MCF 10A (cell line): ENCODE measurements around the gene NFIA. TPM values are rescaled to one million over a fixed set of nuclear protein-coding genes. Genes with fewer than 3 reads are reported as not detected.

Source experiments
- BruUV-seq: library from RNA; stranded (reverse); fragments of 400-500 nt; replicated peaks from 2 replicates; lab custom pipeline; 2021; lab: Mats Ljungman, UMichigan
- CTCF ChIA-PET: fragments of 300-600 bp; sonication (Branson Sonifier 250); formaldehyde crosslinking; extraction: SDS; loops from one replicate; lab custom pipeline; 2021; ENCODE audit warnings: antibody characterized with exemption, inconsistent platforms; lab: Yijun Ruan, JAX
- POLR2A ChIA-PET: fragments of 300-600, 350-650 bp; sonication (Branson Sonifier 250); formaldehyde crosslinking; extraction: SDS; loops from one replicate; lab custom pipeline; 2020; ENCODE audit warnings: antibody characterized with exemption, inconsistent platforms; lab: Yijun Ruan, JAX
- DNase-seq: peaks from one replicate; pipeline ENCODE4 v3.0.0-alpha.2; 2018; ENCODE audit not compliant: unreplicated experiment
- H3K27ac Mint-ChIP-seq: one replicate; pipeline ENCODE4 v1.8.0; 2022; ENCODE audit warnings: mild to moderate bottlenecking, low read depth, mixed read lengths; ENCODE audit not compliant: unreplicated experiment
- H3K27me3 Mint-ChIP-seq: one replicate; pipeline ENCODE4 v1.8.0; 2022; ENCODE audit warnings: mixed read lengths; ENCODE audit not compliant: insufficient read depth, unreplicated experiment
- H3K36me3 Mint-ChIP-seq: one replicate; pipeline ENCODE4 v1.8.0; 2022; ENCODE audit warnings: mild to moderate bottlenecking, moderate library complexity, mixed read lengths; ENCODE audit not compliant: insufficient read depth, unreplicated experiment
- H3K4me1 Mint-ChIP-seq: one replicate; pipeline ENCODE4 v1.8.0; 2022; ENCODE audit warnings: mixed read lengths; ENCODE audit not compliant: insufficient read depth, unreplicated experiment
- H3K4me3 Mint-ChIP-seq: one replicate; pipeline ENCODE4 v1.8.0; 2022; ENCODE audit warnings: mild to moderate bottlenecking, moderate library complexity, mixed read lengths; ENCODE audit not compliant: unreplicated experiment
- H3K9me3 Mint-ChIP-seq: one replicate; pipeline ENCODE4 v1.8.0; 2022; ENCODE audit warnings: mixed read lengths; ENCODE audit not compliant: unreplicated experiment
- intact Hi-C: fragments of 100-400 bp; cut with micrococcal nuclease; formaldehyde crosslinking; loops from 2 replicates; pipeline ENCODE4 v1.14.1; 2022
- total RNA-seq: library from RNA; stranded (reverse); gene quantifications from 2 replicates; pipeline ENCODE4 v1.2.3, GENCODE V29; 2022
- TF ChIP-seq, protein P1 (sequence below): fragments of 200-600 bp; IDR thresholded peaks from one replicate; pipeline ENCODE4 v1.8.0; 2022; ENCODE audit warnings: antibody characterized with exemption, mild to moderate bottlenecking; ENCODE audit not compliant: unreplicated experiment

The NFIA gene
- total RNA-seq, 1 experiment from 2014 or later = 54.8 TPM

- Mint-ChIP-seq H3K4me3 (no peak overlapping the region), H3K4me1 (peaks cover 40% of the 10 kb centered on the region), H3K9me3 (no peaks in the 10 kb centered on the region), H3K27me3 (no peaks in the 10 kb centered on the region), H3K36me3 (peaks cover 21% of the 10 kb centered on the region), H3K27ac (peak overlapping the region; percentile 77)
- no peak for DNase-seq
- CTCF ChIA-PET = interaction anchor here (0.6 to 1.8 kb wide), 7 partner anchors 13 to 195 kb away, joined by 3 to 5 read pairs (median 3); no protein-coding TSS in a partner anchor
- intact Hi-C loops = loop anchor here (5.0 kb wide), 2 partner anchors 87 to 173 kb away; no protein-coding TSS in a partner anchor
- BruUV-seq = no TSS peak
- TF ChIP-seq, protein P1, sequence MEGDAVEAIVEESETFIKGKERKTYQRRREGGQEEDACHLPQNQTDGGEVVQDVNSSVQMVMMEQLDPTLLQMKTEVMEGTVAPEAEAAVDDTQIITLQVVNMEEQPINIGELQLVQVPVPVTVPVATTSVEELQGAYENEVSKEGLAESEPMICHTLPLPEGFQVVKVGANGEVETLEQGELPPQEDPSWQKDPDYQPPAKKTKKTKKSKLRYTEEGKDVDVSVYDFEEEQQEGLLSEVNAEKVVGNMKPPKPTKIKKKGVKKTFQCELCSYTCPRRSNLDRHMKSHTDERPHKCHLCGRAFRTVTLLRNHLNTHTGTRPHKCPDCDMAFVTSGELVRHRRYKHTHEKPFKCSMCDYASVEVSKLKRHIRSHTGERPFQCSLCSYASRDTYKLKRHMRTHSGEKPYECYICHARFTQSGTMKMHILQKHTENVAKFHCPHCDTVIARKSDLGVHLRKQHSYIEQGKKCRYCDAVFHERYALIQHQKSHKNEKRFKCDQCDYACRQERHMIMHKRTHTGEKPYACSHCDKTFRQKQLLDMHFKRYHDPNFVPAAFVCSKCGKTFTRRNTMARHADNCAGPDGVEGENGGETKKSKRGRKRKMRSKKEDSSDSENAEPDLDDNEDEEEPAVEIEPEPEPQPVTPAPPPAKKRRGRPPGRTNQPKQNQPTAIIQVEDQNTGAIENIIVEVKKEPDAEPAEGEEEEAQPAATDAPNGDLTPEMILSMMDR = no peak
- POLR2A ChIA-PET = interaction anchor here (0.9 to 6.7 kb wide), 8 partner anchors 10 to 175 kb away, joined by 3 to 154 read pairs (median 6); partner anchors contain the start of gene NFIA
These were observed 61.6 kb downstream of the NFIA start for GRCh38 chr1:61143821-61144424.

DNA sequence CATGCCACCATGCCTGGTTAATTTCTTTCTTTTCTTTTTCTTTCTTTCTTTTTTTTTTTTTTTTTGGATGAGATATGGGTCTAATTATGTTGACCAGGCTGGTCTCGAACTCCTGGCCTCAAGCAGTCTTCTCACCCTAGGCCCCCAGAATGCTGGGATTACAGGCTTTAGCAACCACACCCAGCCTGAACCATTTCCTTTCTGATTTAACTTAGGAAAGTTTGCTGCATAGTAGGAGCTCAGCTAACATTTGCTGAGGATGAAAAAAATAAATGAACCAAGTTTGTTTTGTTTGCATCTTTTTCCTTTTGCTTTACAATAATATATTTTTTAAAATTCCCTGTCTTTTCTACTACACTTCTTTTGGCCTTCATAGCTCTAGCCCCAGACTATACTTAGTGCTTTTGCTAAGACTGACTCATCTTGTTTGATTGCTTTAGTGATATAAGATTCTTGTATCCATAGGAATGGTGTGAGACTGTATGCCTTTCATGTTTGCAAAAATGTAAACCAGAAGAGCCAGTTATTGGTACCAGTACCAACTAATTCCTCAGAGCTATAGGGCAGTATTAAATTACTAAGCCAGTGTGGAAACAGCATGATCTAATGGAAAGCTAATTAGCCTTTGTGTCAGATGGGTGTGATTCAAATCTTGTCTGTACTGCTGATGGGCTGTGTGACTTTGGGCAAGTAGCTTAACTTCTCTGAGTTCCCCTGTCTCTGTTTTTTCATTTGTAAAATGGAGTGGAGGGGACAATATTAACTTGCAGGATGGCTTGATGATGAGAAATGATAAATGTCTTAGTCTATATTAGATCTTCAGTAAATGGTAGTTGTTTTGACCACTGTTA is 66.9 kb downstream of the NFIA start:
- no peaks in the 10 kb centered on the region for H3K27me3 Mint-ChIP-seq
- ChIA-PET CTCF (interaction anchor here (0.7 to 0.8 kb wide), 2 partner anchors 21 to 314 kb away, joined by 4 read pairs; no protein-coding TSS in a partner anchor), POLR2A (interaction anchor here (0.8 to 2.4 kb wide), 10 partner anchors 8 to 159 kb away, joined by 3 to 14 read pairs (median 4); no protein-coding TSS in a partner anchor)
- no peak overlapping the region for H3K4me3 Mint-ChIP-seq
- peaks cover 6% of the 10 kb centered on the region for H3K4me1 Mint-ChIP-seq
- TF ChIP-seq, protein P1 = no peak
- peaks cover 13% of the 10 kb centered on the region for H3K36me3 Mint-ChIP-seq
- H3K9me3 Mint-ChIP-seq = no peaks in the 10 kb centered on the region
- no peak for DNase-seq
- H3K27ac Mint-ChIP-seq = no peak overlapping the region
- BruUV-seq = no TSS peak
- intact Hi-C loops = no loop called here

GRCh38 chr1:61151565-61151964 is 69.2 kb downstream of the NFIA start:
- TF ChIP-seq, protein P1 = no peak
- no peaks in the 10 kb centered on the region for H3K9me3 Mint-ChIP-seq
- peaks cover 5% of the 10 kb centered on the region for H3K4me1 Mint-ChIP-seq
- ChIA-PET POLR2A (interaction anchor here (0.6 to 0.9 kb wide), 2 partner anchors 12 to 301 kb away, joined by 3 to 4 read pairs; no protein-coding TSS in a partner anchor), CTCF (interaction anchor here (0.7 kb wide), 1 partner anchor 186 kb away, joined by 3 read pairs; no protein-coding TSS in a partner anchor)
- no peaks in the 10 kb centered on the region for H3K27me3 Mint-ChIP-seq
- H3K27ac Mint-ChIP-seq = no peak overlapping the region
- H3K4me3 Mint-ChIP-seq = no peak overlapping the region
- intact Hi-C loops = no loop called here
- H3K36me3 Mint-ChIP-seq = peaks cover 2% of the 10 kb centered on the region
- no peak for DNase-seq
- no TSS peak for BruUV-seq

DNA sequence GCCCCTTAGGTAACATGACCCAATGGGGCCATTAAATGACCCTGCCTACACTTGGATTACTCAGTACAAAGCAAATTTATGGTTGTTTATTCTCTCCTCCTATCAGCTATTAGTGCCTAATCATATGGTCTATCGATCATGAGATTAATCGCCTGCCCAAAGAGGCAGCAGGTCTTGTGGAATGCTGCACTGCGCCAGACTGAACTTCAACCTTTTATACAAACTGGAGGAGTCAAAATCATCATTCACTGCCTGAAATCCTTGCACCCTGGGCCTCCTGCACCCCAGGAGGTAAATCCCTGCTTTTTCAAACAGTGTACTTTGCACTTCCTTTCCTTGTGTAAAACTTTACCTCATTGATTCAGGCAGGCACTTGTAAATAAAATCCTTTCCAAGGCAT is 69.7 kb downstream of the NFIA start:
- H3K4me3 Mint-ChIP-seq = no peak overlapping the region
- no peaks in the 10 kb centered on the region for H3K9me3 Mint-ChIP-seq
- TF ChIP-seq, protein P1 = no peak
- ChIA-PET CTCF (no interaction called here), POLR2A (interaction anchor here (0.9 to 1.0 kb wide), 2 partner anchors 8 to 13 kb away, joined by 3 read pairs; no protein-coding TSS in a partner anchor)
- H3K4me1 Mint-ChIP-seq = peaks cover 7% of the 10 kb centered on the region
- no peaks in the 10 kb centered on the region for H3K27me3 Mint-ChIP-seq
- no TSS peak for BruUV-seq
- H3K27ac Mint-ChIP-seq = no peak overlapping the region
- DNase-seq = no peak
- intact Hi-C loops = no loop called here
- no peaks in the 10 kb centered on the region for H3K36me3 Mint-ChIP-seq
